Neural progenitor cell (in vitro differentiated cells): ENCODE measurements around the gene DIABLO. TPM values are rescaled to one million over a fixed set of nuclear protein-coding genes. Genes with fewer than 3 reads are reported as not detected.

ENCODE experiments used
- DNase-seq: peaks from one replicate; pipeline ENCODE4 v3.0.0-alpha.2; 2016; ENCODE audit warnings: low spot score
- H2AFZ ChIP-seq: fragments of 200-600 bp; sonication (generic); replicated peaks from 2 replicates; pipeline ENCODE4 v1.6.1; 2016; ENCODE audit warnings: antibody characterized with exemption
- H3F3A ChIP-seq: fragments of 200-600 bp; sonication (generic); 2 replicates; pipeline ENCODE4 v1.6.1; 2016; ENCODE audit warnings: antibody characterized with exemption, low read depth
- H3K27ac ChIP-seq: fragments of 200-600 bp; sonication (generic); 2 replicates; pipeline ENCODE4 v1.5.1; 2016; ENCODE audit warnings: mild to moderate bottlenecking
- H3K27me3 ChIP-seq: fragments of 200-600 bp; sonication (generic); 2 replicates; pipeline ENCODE4 v1.6.1; 2016; ENCODE audit warnings: mild to moderate bottlenecking, moderate library complexity
- H3K36me3 ChIP-seq: fragments of 200-600 bp; sonication (generic); 2 replicates; pipeline ENCODE4 v1.5.1; 2016
- H3K4me1 ChIP-seq: fragments of 200-600 bp; sonication (generic); 2 replicates; pipeline ENCODE4 v1.6.1; 2016; ENCODE audit warnings: mixed run types
- H3K4me2 ChIP-seq: fragments of 200-600 bp; sonication (generic); 2 replicates; pipeline ENCODE4 v1.6.1; 2016
- H3K4me3 ChIP-seq: fragments of 200-600 bp; sonication (generic); 2 replicates; pipeline ENCODE4 v1.5.1; 2016
- H3K79me2 ChIP-seq: fragments of 200-600 bp; sonication (generic); 2 replicates; pipeline ENCODE4 v1.6.1; 2016; ENCODE audit warnings: low read depth
- H3K9ac ChIP-seq: fragments of 200-600 bp; sonication (generic); 2 replicates; pipeline ENCODE4 v1.6.1; 2016
- H3K9me3 ChIP-seq: fragments of 200-600 bp; sonication (generic); 2 replicates; pipeline ENCODE4 v1.5.1; 2016; ENCODE audit warnings: low read depth
- H4K20me1 ChIP-seq: fragments of 200-600 bp; sonication (generic); 2 replicates; pipeline ENCODE4 v1.6.1; 2016; ENCODE audit warnings: low read depth
- H3K27ac Mint-ChIP-seq: 3 replicates; pipeline ENCODE4 v1.8.0; 2021; ENCODE audit warnings: mixed read lengths
- H3K27me3 Mint-ChIP-seq: 2 replicates; pipeline ENCODE4 v1.8.0; 2022; ENCODE audit warnings: low read depth, mild to moderate bottlenecking, inconsistent platforms, moderate library complexity, mixed read lengths; ENCODE audit not compliant: insufficient read depth
- H3K36me3 Mint-ChIP-seq: 3 replicates; pipeline ENCODE4 v1.8.0; 2021; ENCODE audit warnings: mixed read lengths
- H3K4me1 Mint-ChIP-seq: 3 replicates; pipeline ENCODE4 v1.8.0; 2021; ENCODE audit warnings: mixed read lengths
- H3K4me3 Mint-ChIP-seq: 3 replicates; pipeline ENCODE4 v1.8.0; 2021; ENCODE audit warnings: mild to moderate bottlenecking, moderate library complexity, mixed read lengths
- H3K9me3 Mint-ChIP-seq: 3 replicates; pipeline ENCODE4 v1.8.0; 2020; ENCODE audit warnings: mixed read lengths
- EZH2 ChIP-seq: fragments of 200-600 bp; sonication (generic); IDR thresholded peaks from 2 replicates; pipeline ENCODE4 v1.6.1; 2017; ENCODE audit warnings: antibody characterized with exemption, mild to moderate bottlenecking, moderate library complexity
- EZH2phosphoT487 ChIP-seq: fragments of 200-600 bp; sonication (generic); IDR thresholded peaks from 2 replicates; pipeline ENCODE4 v1.6.1; 2017; ENCODE audit warnings: antibody characterized with exemption
- small RNA-seq: library from RNA; depleted of rRNA; stranded (forward); fragments of <200 nt; gene quantifications from one replicate; pipeline ENCODE3, GENCODE V24; 2015
- total RNA-seq: library from RNA; depleted of rRNA; stranded (reverse); fragments of >200 nt; gene quantifications from 2 replicates; pipeline ENCODE4 v1.2.3, GENCODE V29; 2015; ENCODE audit warnings: low replicate concordance

Gene DIABLO
- total RNA-seq, 1 donor from 2014 or later: 131 TPM

DNA sequence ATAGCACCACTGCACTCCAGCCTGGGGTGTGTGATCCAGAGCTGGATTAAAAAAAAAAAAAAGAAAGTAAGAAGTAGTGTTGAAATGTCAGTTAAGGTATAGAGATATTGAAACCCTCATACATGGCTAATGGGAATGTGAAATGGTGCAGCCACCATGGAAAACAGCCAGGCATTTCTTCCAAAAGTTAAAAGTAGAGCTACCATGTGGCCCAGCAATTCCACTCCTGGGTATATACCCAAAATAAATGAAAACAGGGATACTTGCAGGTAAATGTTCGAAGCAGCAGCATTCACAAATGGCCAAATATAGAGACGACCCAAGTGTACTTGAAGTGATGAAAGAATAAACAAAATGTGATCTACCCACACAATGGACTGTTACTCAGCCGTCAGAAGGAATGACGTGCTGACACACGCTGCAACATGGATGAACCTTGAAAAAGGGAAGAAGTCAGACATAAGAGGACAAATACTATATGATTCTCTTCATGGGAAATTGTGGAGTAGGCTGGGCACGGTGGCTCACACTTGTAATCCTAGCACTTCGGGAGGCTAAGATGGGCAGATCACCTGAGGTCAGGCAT lies 67.1 kb downstream of the DIABLO start:
- Histone ChIP-seq H3K9me3 (no peaks in the 10 kb centered on the region), H3K4me1 (no peaks in the 10 kb centered on the region), H4K20me1 (no peaks in the 10 kb centered on the region), H2AFZ (no peak overlapping the region), H3K4me3 (no peak overlapping the region), H3F3A (no peaks in the 10 kb centered on the region), H3K4me2 (no peak overlapping the region), H3K79me2 (no peaks in the 10 kb centered on the region), H3K27me3 (no peaks in the 10 kb centered on the region), H3K27ac (no peak overlapping the region), H3K36me3 (no peaks in the 10 kb centered on the region), H3K9ac (no peak overlapping the region)
- no peaks in the 10 kb centered on the region for H3K4me1 Mint-ChIP-seq
- peaks cover 2% of the 10 kb centered on the region for H3K27me3 Mint-ChIP-seq
- no peaks in the 10 kb centered on the region for H3K36me3 Mint-ChIP-seq
- no peak for DNase-seq
- no peaks in the 10 kb centered on the region for H3K9me3 Mint-ChIP-seq
- TF ChIP-seq EZH2phosphoT487 (no peak), EZH2 (no peak)
- H3K4me3 Mint-ChIP-seq: no peak overlapping the region
- H3K27ac Mint-ChIP-seq: no peak overlapping the region

Small RNA genes within 50 kb of the gene (small RNA-seq; reads per million reads assigned to genes)
- gene DIABLO: 1.0 reads per million, percentile 78 among the genes with 10 or more reads in this experiment

Other genes with a start within 250 kb of the DIABLO start
- gene BCL7A, start 204.2 kb downstream of the DIABLO start, total RNA-seq: 22.1 and 41.3 TPM in 2 replicates
- gene MLXIP, start 147.3 kb downstream of the DIABLO start, total RNA-seq: 1.9 and 4.3 TPM in 2 replicates
- gene IL31, start 51.8 kb downstream of the DIABLO start, total RNA-seq: not detected in 2 replicates
- gene LRRC43, start 42.9 kb downstream of the DIABLO start, total RNA-seq: 0.24 and 0.46 TPM in 2 replicates
- gene B3GNT4, start 22.3 kb downstream of the DIABLO start, total RNA-seq: 0.30 and 0.53 TPM in 2 replicates
- gene VPS33A, start 40.4 kb upstream of the DIABLO start, total RNA-seq: 26.1 and 42.0 TPM in 2 replicates
- gene CLIP1, start 196.6 kb upstream of the DIABLO start, total RNA-seq: 38.3 and 50.8 TPM in 2 replicates